HFF-Myc (cell line): ENCODE results near the gene SHQ1.
"Not testable (repeated sequence)": the region's sequence is repeated elsewhere in the genome, so short reads cannot be mapped to it uniquely, and the experiment has no call there.

Source experiments
- DNase-seq: peaks from one replicate; pipeline ENCODE4 v3.0.0-alpha.2; 2011; ENCODE audit warnings: low read depth; ENCODE audit errors: extremely low read depth
- H3K4me3 ChIP-seq: replicated peaks from 2 replicates; pipeline ENCODE4 v1.5.1; 2011; ENCODE audit warnings: low read depth, mild to moderate bottlenecking, control low read depth, low read length
- TF ChIP-seq, protein P1 (sequence below): IDR thresholded peaks from 2 replicates; pipeline ENCODE4 v1.5.1; 2012; ENCODE audit warnings: mild to moderate bottlenecking, low read depth, low read length, control low read depth; ENCODE audit errors: missing control alignments

Gene SHQ1

GRCh38 chr3:72733676-72734075, 114.6 kb downstream of the SHQ1 start:
- no peak overlapping the region for H3K4me3 ChIP-seq
- TF ChIP-seq, protein P1, sequence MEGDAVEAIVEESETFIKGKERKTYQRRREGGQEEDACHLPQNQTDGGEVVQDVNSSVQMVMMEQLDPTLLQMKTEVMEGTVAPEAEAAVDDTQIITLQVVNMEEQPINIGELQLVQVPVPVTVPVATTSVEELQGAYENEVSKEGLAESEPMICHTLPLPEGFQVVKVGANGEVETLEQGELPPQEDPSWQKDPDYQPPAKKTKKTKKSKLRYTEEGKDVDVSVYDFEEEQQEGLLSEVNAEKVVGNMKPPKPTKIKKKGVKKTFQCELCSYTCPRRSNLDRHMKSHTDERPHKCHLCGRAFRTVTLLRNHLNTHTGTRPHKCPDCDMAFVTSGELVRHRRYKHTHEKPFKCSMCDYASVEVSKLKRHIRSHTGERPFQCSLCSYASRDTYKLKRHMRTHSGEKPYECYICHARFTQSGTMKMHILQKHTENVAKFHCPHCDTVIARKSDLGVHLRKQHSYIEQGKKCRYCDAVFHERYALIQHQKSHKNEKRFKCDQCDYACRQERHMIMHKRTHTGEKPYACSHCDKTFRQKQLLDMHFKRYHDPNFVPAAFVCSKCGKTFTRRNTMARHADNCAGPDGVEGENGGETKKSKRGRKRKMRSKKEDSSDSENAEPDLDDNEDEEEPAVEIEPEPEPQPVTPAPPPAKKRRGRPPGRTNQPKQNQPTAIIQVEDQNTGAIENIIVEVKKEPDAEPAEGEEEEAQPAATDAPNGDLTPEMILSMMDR, result no peak
- DNase-seq, result no peak

- H3K4me3 ChIP-seq, DNase-seq: not testable (repeated sequence)
These were observed 115.4 kb downstream of the SHQ1 start for GRCh38 chr3:72732666-72733345.

- DNase-seq, result no peak
- H3K4me3 ChIP-seq, result no peak overlapping the region
- TF ChIP-seq, protein P1, result no peak
These were observed 119.2 kb downstream of the SHQ1 start for GRCh38 chr3:72728958-72729467.

DNA sequence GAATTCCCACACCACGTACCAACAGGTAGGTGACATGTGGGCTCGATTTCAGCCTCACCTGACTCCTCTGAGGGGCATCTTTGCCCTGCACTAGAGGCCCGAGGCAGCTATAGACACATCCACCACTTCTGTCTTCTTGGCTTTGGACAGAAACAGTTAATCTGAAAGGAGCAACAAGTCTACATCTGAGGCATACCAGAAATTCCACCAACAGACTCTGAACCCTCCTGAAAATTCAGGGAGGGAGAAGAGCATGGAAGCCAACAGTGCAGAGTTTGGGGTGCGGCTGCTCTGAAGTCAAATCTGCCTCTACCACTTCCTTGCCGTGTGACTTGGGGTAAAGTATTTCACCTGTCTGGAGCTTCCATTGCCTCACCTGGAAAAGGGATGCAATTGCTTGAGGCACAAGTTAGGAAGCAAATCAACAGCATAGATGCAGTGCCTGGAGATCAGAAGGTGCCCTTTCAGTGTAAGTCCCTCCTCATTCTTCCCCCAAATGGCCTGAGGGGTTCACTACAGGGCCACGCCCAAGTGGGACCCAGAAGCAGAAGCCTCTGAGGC, 119.8 kb downstream of the SHQ1 start:
- no peak for DNase-seq
- TF ChIP-seq, protein P1, result no peak
- no peak overlapping the region for H3K4me3 ChIP-seq

DNA sequence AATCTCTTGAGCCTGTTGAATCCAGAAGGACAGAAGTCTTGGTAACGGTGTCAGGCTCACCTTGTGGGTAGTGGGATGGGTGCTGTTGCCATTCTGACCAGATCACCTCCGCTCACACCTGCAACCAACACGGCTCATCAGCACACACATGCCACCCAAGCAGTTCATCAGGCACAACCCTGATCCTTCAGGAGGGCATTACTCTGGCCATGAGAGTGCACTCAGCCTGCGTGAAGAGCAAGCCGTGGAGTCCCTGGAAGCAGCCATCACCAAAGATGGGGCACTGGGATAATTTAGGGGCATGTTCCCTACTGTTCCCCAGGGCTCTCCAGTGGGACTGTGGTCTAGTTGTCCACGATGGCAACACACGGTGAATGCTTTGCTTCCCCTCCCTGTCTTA, 120.5 kb downstream of the SHQ1 start:
- TF ChIP-seq, protein P1, result no peak
- DNase-seq, result no peak
- no peak overlapping the region for H3K4me3 ChIP-seq

DNA sequence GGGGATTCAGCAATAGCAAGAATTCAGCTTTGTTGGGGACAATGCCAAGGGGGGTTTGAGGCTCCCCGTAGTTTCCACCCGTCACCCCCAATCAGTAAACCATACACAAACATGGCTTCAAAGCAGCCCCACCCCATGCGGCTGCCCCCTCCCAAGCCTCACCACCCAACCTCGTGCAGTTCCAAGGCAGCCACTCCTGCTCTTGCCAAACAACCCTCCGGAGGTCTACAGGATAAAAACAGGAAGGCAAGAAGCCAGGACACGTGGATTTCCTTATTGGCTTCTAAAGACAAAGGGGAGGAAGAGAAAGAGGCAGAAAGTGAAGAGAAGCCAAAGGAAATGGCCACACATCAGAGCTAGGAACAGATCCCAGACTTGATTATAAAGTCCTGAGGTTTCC, 121.1 kb downstream of the SHQ1 start:
- TF ChIP-seq, protein P1, result no peak
- no peak for DNase-seq
- H3K4me3 ChIP-seq, result no peak overlapping the region

- no peak overlapping the region for H3K4me3 ChIP-seq
- DNase-seq, result no peak
- TF ChIP-seq, protein P1, result no peak
These were observed 123.0 kb downstream of the SHQ1 start for GRCh38 chr3:72725229-72725628.
